Brain microvascular endothelial cell (primary cell): ENCODE data around the gene JOSD1.
"Not testable (repeated sequence)": the region's sequence is repeated elsewhere in the genome, so short reads cannot be mapped to it uniquely, and the experiment has no call there.

ENCODE experiments used
- DNase-seq: peaks from one replicate; pipeline ENCODE4 v3.0.0-alpha.2; 2020
- H3K27ac ChIP-seq: fragments of 250-450 bp; sonication (Bioruptor Pico); 2 replicates; pipeline ENCODE4 v1.5.1; 2020; ENCODE audit warnings: mild to moderate bottlenecking, moderate library complexity
- H3K27me3 ChIP-seq: fragments of 250-450 bp; sonication (Bioruptor Pico); replicated peaks from 2 replicates; pipeline ENCODE4 v1.5.1; 2020; ENCODE audit warnings: mild to moderate bottlenecking
- H3K36me3 ChIP-seq: fragments of 250-450 bp; sonication (Bioruptor Pico); replicated peaks from 2 replicates; pipeline ENCODE4 v1.5.1; 2020; ENCODE audit warnings: mild to moderate bottlenecking
- H3K4me3 ChIP-seq: 2 replicates; pipeline ENCODE4 v1.5.1; 2011; ENCODE audit warnings: low read depth, mild to moderate bottlenecking, control low read depth, low read length, moderate library complexity
- in situ Hi-C: cut with HindIII; loops from 2 replicates; pipeline ENCODE4 v1.10.0; 2017; ENCODE audit warnings: low sequenced_read_pairs, low pct_ligation_motif_present
- TF ChIP-seq, protein P1 (sequence below): IDR thresholded peaks from 2 replicates; pipeline ENCODE4 v1.5.1; 2011; ENCODE audit warnings: low read depth, mild to moderate bottlenecking, moderate library complexity, low read length, control low read depth, inconsistent platforms; ENCODE audit errors: missing control alignments

JOSD1 gene

DNA sequence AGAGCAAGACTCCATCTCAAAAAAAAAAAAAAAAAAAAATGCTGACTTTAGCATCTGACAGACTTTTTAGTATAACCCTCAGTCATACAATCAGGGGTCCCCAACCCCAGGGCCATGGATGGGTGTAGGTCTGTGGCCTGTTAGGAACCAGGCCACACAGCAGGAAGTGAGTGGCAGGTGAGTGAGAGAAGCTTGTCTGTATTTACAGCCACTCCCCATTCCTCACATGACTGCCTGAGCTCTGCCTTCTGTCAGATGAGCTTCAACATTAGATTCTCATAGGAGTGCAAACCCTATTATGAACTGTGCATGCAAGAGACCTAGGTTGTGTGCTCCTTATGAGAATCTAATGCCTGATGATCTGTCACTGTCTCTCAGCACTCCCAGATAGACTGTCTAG, 47.9 kb downstream of the JOSD1 start:
- TF ChIP-seq, protein P1, sequence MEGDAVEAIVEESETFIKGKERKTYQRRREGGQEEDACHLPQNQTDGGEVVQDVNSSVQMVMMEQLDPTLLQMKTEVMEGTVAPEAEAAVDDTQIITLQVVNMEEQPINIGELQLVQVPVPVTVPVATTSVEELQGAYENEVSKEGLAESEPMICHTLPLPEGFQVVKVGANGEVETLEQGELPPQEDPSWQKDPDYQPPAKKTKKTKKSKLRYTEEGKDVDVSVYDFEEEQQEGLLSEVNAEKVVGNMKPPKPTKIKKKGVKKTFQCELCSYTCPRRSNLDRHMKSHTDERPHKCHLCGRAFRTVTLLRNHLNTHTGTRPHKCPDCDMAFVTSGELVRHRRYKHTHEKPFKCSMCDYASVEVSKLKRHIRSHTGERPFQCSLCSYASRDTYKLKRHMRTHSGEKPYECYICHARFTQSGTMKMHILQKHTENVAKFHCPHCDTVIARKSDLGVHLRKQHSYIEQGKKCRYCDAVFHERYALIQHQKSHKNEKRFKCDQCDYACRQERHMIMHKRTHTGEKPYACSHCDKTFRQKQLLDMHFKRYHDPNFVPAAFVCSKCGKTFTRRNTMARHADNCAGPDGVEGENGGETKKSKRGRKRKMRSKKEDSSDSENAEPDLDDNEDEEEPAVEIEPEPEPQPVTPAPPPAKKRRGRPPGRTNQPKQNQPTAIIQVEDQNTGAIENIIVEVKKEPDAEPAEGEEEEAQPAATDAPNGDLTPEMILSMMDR = no peak
- no peak overlapping the region for H3K4me3 ChIP-seq
- in situ Hi-C loops = no loop called here

DNA sequence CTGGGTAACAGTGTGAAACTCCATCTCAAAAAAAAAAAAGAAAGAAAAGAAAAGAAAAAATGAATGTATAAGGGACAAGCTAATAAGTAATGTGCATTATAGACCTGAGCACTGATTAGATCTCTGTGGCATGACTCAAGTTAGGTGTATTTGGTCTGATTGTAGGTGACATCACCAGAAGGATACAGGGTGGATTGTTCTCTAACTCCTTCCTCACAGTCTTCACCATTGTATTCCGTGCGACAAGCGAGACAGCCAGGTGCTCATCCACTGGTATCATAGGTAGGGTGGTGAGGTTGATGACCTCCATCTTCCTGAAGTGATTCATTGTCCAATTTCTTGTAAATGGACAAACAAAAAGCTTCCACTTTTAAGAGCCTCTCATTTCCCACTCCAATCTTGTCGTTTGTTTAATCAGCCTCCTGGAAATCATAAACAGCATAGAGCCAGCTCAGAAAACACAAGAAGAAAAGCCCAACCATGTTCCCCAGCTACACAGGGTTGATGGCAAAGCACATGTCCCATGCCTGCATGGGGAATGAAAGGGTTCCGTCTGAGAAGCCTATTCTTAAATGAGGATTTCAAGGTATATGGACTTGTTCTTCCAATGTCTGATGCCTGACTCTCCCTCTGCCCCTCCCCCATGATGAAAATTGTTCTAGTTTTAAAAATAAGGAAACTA, 50.8 kb downstream of the JOSD1 start:
- in situ Hi-C loops = no loop called here
- TF ChIP-seq, protein P1 = no peak
- Histone ChIP-seq H3K27me3 (no peaks in the 10 kb centered on the region), H3K27ac (no peak overlapping the region), H3K4me3 (no peak overlapping the region), H3K36me3 (no peaks in the 10 kb centered on the region)
- DNase-seq = no peak

More for the DNA sequence above, 47.9 kb downstream of the JOSD1 start:
- Histone ChIP-seq H3K27ac (no peak overlapping the region), H3K27me3 (no peaks in the 10 kb centered on the region), H3K36me3 (no peaks in the 10 kb centered on the region)
- DNase-seq = no peak

- Histone ChIP-seq H3K27me3 (no peaks in the 10 kb centered on the region), H3K36me3 (no peaks in the 10 kb centered on the region), H3K4me3 (no peak overlapping the region), H3K27ac (no peak overlapping the region)
- TF ChIP-seq, protein P1 = no peak
- in situ Hi-C loops = no loop called here
- DNase-seq = no peak
Observed at GRCh38 chr22:38645430-38645829, 55.3 kb downstream of the JOSD1 start.

DNA sequence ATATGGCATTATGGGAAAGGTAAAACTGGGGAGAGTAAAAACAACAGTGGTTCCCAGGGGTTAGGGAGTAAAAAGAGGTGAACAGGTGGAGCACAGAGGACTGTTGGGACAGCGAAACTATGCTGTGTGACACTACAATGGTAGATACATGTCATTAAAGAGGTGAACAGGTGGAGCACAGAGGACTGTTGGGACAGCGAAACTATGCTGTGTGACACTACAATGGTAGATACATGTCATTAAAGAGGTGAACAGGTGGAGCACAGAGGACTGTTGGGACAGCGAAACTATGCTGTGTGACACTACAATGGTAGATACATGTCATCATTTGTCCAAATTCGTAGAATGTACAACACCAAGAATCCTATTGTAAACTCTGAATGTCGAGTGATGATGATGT, 56.5 kb downstream of the JOSD1 start:
- H3K27ac ChIP-seq, H3K27me3 ChIP-seq, DNase-seq, in situ Hi-C loops, H3K36me3 ChIP-seq, H3K4me3 ChIP-seq: not testable (repeated sequence)

GRCh38 chr22:38641476-38642040, 59.2 kb downstream of the JOSD1 start:
- Histone ChIP-seq H3K36me3 (no peaks in the 10 kb centered on the region), H3K27ac (no peak overlapping the region), H3K4me3 (no peak overlapping the region), H3K27me3 (no peaks in the 10 kb centered on the region)
- in situ Hi-C loops = no loop called here
- DNase-seq = no peak
- TF ChIP-seq, protein P1 = no peak

- Histone ChIP-seq H3K36me3 (no peaks in the 10 kb centered on the region), H3K4me3 (no peak overlapping the region), H3K27ac (no peak overlapping the region), H3K27me3 (no peaks in the 10 kb centered on the region)
- TF ChIP-seq, protein P1 = no peak
- no peak for DNase-seq
- in situ Hi-C loops = no loop called here
Observed at GRCh38 chr22:38638728-38639127, 62.0 kb downstream of the JOSD1 start.
